Panc1 (cell line): ENCODE data around the gene ANAPC1. TPM values are rescaled to one million over a fixed set of nuclear protein-coding genes. Genes with fewer than 3 reads are reported as not detected.

ENCODE experiments used
- ATAC-seq: fragments of 200-7000 bp; cut with Tn5 transposase; 2 replicates; pipeline ENCODE4 v1.9.1; 2020; ENCODE audit warnings: mild to moderate bottlenecking, moderate library complexity
- BruUV-seq: library from RNA; stranded (reverse); fragments of 400-500 nt; replicated peaks from 2 replicates; lab custom pipeline; 2021; lab: Mats Ljungman, UMichigan
- CTCF ChIA-PET: fragments of 300-600 bp; sonication (Branson Sonifier 250); formaldehyde crosslinking; loops from one replicate; lab custom pipeline; 2022; ENCODE audit warnings: antibody characterized with exemption; lab: Charles Lee
- POLR2A ChIA-PET: fragments of 300-600 bp; sonication (Branson Sonifier 250); formaldehyde crosslinking; loops from one replicate; lab custom pipeline; 2022; ENCODE audit warnings: antibody characterized with exemption; lab: Charles Lee
- DNase-seq: peaks from one replicate; pipeline ENCODE4 v3.0.0-alpha.2; 2010; ENCODE audit warnings: low read depth, low spot score
- H3K27ac ChIP-seq: 2 replicates; pipeline ENCODE4 v1.5.1; 2011; ENCODE audit warnings: mild to moderate bottlenecking, low read length, inconsistent platforms
- H3K27me3 ChIP-seq: fragments of 200-500 bp; sonication (Bioruptor generic); 2 replicates; pipeline ENCODE4 v1.6.0; 2014; ENCODE audit warnings: low read length, inconsistent platforms; ENCODE audit not compliant: control insufficient read depth, insufficient read depth
- H3K36me3 ChIP-seq: fragments of 200-500 bp; sonication (Bioruptor generic); 2 replicates; pipeline ENCODE4 v1.5.1; 2014; ENCODE audit warnings: inconsistent platforms, mild to moderate bottlenecking, low read length, moderate library complexity; ENCODE audit not compliant: control insufficient read depth, insufficient read depth
- H3K4me1 ChIP-seq: 2 replicates; pipeline ENCODE4 v1.5.1; 2011; ENCODE audit warnings: inconsistent platforms, mild to moderate bottlenecking, low read length, moderate library complexity; ENCODE audit not compliant: control insufficient read depth, insufficient read depth
- H3K4me3 ChIP-seq, 2 experiments: 2 replicates each; pipeline ENCODE4 v1.5.1; 2011 to 2012; ENCODE audit warnings: low read depth in 2 of 2, low read length in 2 of 2, mild to moderate bottlenecking in 2 of 2, inconsistent platforms in 1 of 2, moderate library complexity in 1 of 2
- H3K9me3 ChIP-seq: fragments of 200-500 bp; sonication (Bioruptor generic); 2 replicates; pipeline ENCODE4 v1.5.1; 2014; ENCODE audit warnings: low read depth, mild to moderate bottlenecking, inconsistent platforms, low read length, moderate library complexity; ENCODE audit not compliant: control insufficient read depth, insufficient read depth
- CTCF ChIP-seq: fragments of 450-650 bp; IDR thresholded peaks from 2 replicates; pipeline ENCODE4 v1.5.1; 2017; ENCODE audit warnings: mild to moderate bottlenecking
- POLR2AphosphoS5 ChIP-seq: IDR thresholded peaks from 2 replicates; pipeline ENCODE4 v1.6.1; 2012; ENCODE audit warnings: mild to moderate bottlenecking, low read depth, low read length, moderate library complexity
- REST ChIP-seq, 2 experiments: IDR thresholded peaks; 2 replicates each; pipeline ENCODE4 v1.6.1; 2011 to 2012; ENCODE audit warnings: low read depth in 2 of 2, control low read depth in 1 of 2, low read length in 1 of 2, mild to moderate bottlenecking in 1 of 2, moderate library complexity in 1 of 2; ENCODE audit not compliant: insufficient read depth in 1 of 2
- SIN3A ChIP-seq: IDR thresholded peaks from 2 replicates; pipeline ENCODE4 v1.6.1; 2012; ENCODE audit warnings: low read depth, mild to moderate bottlenecking, low read length, moderate library complexity, borderline replicate concordance; ENCODE audit not compliant: insufficient read depth
- TCF7L2 ChIP-seq: IDR thresholded peaks from 2 replicates; pipeline ENCODE4 v1.6.1; 2011; ENCODE audit warnings: mild to moderate bottlenecking, low read depth, low read length, inconsistent platforms
- in situ Hi-C: cut with HindIII; loops from 2 replicates; pipeline ENCODE4 v1.10.0; 2016; ENCODE audit warnings: low sequenced_read_pairs, low pct_unique_long_range_greater_than_20kb
- intact Hi-C: fragments of 100-400 bp; cut with micrococcal nuclease; formaldehyde crosslinking; loops from one replicate; pipeline ENCODE4 v1.10.0; 2022; ENCODE audit not compliant: unreplicated experiment
- total RNA-seq: library from RNA; stranded (reverse); gene quantifications from one replicate; pipeline ENCODE4 v1.2.1, GENCODE V29; 2021; ENCODE audit not compliant: unreplicated experiment

ANAPC1 gene
- total RNA-seq, 1 experiment from 2014 or later = 75.1 TPM

- TF ChIP-seq REST (IDR thresholded peaks at IDR 0.05; ENCODE audit: insufficient read depth in 1 of 2, low read depth in 2 of 2, low read length in 1 of 2) (no peak), CTCF (no peak), POLR2AphosphoS5 (no peak), TCF7L2 (no peak), SIN3A (no peak)
- CTCF ChIA-PET = interaction anchor here (0.5 to 1.3 kb wide), 2 partner anchors 13 to 101 kb away, joined by 3 to 7 read pairs; no protein-coding TSS in a partner anchor
- Histone ChIP-seq H3K9me3 (no peaks in the 10 kb centered on the region), H3K4me1 (0 out of 2 replicates have a peak, but pooled peaks cover 3% of the 10 kb centered on the region), H3K36me3 (no peaks in the 10 kb centered on the region), H3K27me3 (no peaks in the 10 kb centered on the region), H3K27ac (no peak overlapping the region), H3K4me3 (no peak overlapping the region)
- POLR2A ChIA-PET = interaction anchor here (0.7 kb wide), 1 partner anchor 228 kb away, joined by 5 read pairs; no protein-coding TSS in a partner anchor
- BruUV-seq = TSS peak; percentile 46
- intact Hi-C loops (no loop called here), in situ Hi-C loops (no loop called here)
- ATAC-seq (no peak), DNase-seq (no peak)
Measured at GRCh38 chr2:111919794-111920608, 36.0 kb upstream of the ANAPC1 start.

DNA sequence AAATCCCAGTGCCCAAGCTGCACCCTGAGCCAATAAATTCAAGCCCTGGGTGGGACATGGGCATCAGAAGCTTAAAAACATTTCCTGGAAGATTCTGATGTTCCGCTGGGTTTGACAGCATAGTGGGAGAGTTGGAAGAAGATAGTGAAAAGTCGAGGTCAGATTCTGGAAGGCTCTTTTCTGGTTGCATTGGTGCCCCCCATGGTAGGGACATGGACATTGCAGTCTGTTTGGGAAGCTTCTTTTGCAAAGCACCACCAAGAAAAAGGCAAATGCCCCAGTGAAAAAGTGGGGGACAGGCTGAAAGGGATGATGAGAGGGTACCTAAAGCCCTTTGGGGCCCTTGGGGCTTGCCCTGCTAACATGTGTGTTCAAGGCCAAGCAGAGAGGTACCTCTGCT, 35.4 kb upstream of the ANAPC1 start:
- ChIA-PET POLR2A (interaction anchor here (0.6 to 0.7 kb wide), 2 partner anchors 12 to 228 kb away, joined by 4 to 5 read pairs; no protein-coding TSS in a partner anchor), CTCF (interaction anchor here (0.5 to 1.3 kb wide), 2 partner anchors 12 to 102 kb away, joined by 3 to 7 read pairs; no protein-coding TSS in a partner anchor)
- no peak overlapping the region for H3K4me3 ChIP-seq
- in situ Hi-C loops (no loop called here), intact Hi-C loops (no loop called here)
- H3K4me1 ChIP-seq = 0 out of 2 replicates have a peak, but pooled peaks cover 3% of the 10 kb centered on the region
- no peaks in the 10 kb centered on the region for H3K36me3 ChIP-seq
- DNase-seq (no peak), ATAC-seq (no peak)
- no TSS peak for BruUV-seq
- H3K9me3 ChIP-seq = no peaks in the 10 kb centered on the region
- TF ChIP-seq POLR2AphosphoS5 (no peak), SIN3A (no peak), CTCF (no peak), TCF7L2 (no peak), REST (IDR thresholded peaks at IDR 0.05; ENCODE audit: insufficient read depth in 1 of 2, low read depth in 2 of 2, low read length in 1 of 2) (no peak)
- H3K27ac ChIP-seq = no peak overlapping the region
- no peaks in the 10 kb centered on the region for H3K27me3 ChIP-seq
